HEK293T (cell line): Measurements from ENCODE around the gene LIN37.

Experiments used
- ARNT ChIP-seq: fragments of 450-650 bp; IDR thresholded peaks from 2 replicates; pipeline ENCODE4 v1.6.1; 2017; ENCODE audit warnings: mild to moderate bottlenecking
- ELF4 ChIP-seq: fragments of 450-650 bp; IDR thresholded peaks from 2 replicates; pipeline ENCODE4 v1.6.1; 2017; ENCODE audit warnings: antibody characterized with exemption
- FOXA1 ChIP-seq: fragments of 450-650 bp; IDR thresholded peaks from 2 replicates; pipeline ENCODE4 v1.6.1; 2016; ENCODE audit warnings: mild to moderate bottlenecking
- FOXM1 ChIP-seq: fragments of 450-650 bp; IDR thresholded peaks from 2 replicates; pipeline ENCODE4 v1.6.1; 2017; ENCODE audit warnings: mild to moderate bottlenecking, borderline replicate concordance
- NFRKB ChIP-seq: fragments of 450-650 bp; IDR thresholded peaks from 2 replicates; pipeline ENCODE4 v1.6.1; 2016; ENCODE audit warnings: mild to moderate bottlenecking, moderate library complexity
- SP1 ChIP-seq: fragments of 450-650 bp; IDR thresholded peaks from 2 replicates; pipeline ENCODE4 v1.6.1; 2017
- SUZ12 ChIP-seq: fragments of 450-650 bp; IDR thresholded peaks from 2 replicates; pipeline ENCODE4 v1.6.1; 2016; ENCODE audit warnings: mild to moderate bottlenecking
- TARDBP ChIP-seq: fragments of 450-650 bp; IDR thresholded peaks from 2 replicates; pipeline ENCODE4 v1.6.1; 2016

DNA sequence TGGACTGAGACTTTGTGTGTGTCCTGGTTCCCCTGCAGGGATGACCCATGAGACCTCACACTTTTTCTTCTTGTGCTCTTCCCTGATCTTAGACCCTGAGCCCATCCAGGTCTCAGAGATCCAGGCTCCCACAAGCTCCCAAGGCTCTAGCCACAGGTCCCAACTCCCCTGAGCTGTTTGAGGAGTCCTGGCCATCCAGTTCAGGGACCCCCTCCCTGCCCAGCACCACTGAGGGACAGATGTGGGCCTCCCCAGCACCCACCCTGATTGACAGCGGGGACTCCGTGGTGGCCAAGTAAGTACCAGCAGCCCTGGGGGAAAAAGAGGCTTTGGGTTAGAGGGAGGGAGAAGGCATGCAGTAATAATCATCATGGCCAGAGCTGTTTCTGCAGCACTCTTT is 11.3 kb downstream of the LIN37 start:
- no peak for TF ChIP-seq NFRKB
- no peak for TF ChIP-seq FOXM1
- TF ChIP-seq ARNT, result no peak
- no peak for TF ChIP-seq ELF4
- no peak for TF ChIP-seq SP1
- no peak for TF ChIP-seq TARDBP
- no peak for TF ChIP-seq FOXA1
- no peak for TF ChIP-seq SUZ12
